A673 (cell line): ENCODE measurements around the gene MAP3K9. TPM values are rescaled to one million over a fixed set of nuclear protein-coding genes. Genes with fewer than 3 reads are reported as not detected.

Source experiments
- BruUV-seq: library from RNA; stranded (reverse); fragments of 400-500 nt; replicated peaks from 2 replicates; lab custom pipeline; 2021; lab: Mats Ljungman, UMichigan
- CTCF ChIA-PET: fragments of 300-600 bp; sonication (Branson Sonifier 250); formaldehyde crosslinking; loops from one replicate; lab custom pipeline; 2022; ENCODE audit warnings: antibody characterized with exemption; lab: Charles Lee
- POLR2A ChIA-PET: fragments of 300-600 bp; sonication (Branson Sonifier 250); formaldehyde crosslinking; loops from one replicate; lab custom pipeline; 2022; ENCODE audit warnings: antibody characterized with exemption; ENCODE audit not compliant: low non-redundant PET; lab: Charles Lee
- DNase-seq: peaks from one replicate; pipeline ENCODE4 v3.0.0-alpha.2; 2015; ENCODE audit warnings: low spot score
- H3K27ac ChIP-seq: fragments of 200-600 bp; sonication (generic); 2 replicates; pipeline ENCODE4 v1.5.1; 2016; ENCODE audit warnings: mixed run types, low read depth, mild to moderate bottlenecking, mixed read lengths, antibody characterized with exemption, low read length; ENCODE audit not compliant: poor library complexity, severe bottlenecking
- H3K27me3 ChIP-seq: fragments of 200-600 bp; sonication (generic); replicated peaks from 2 replicates; pipeline ENCODE4 v1.6.1; 2017; ENCODE audit warnings: mixed run types, low read depth, mild to moderate bottlenecking, mixed read lengths, antibody characterized with exemption, low read length; ENCODE audit not compliant: insufficient read depth, poor library complexity
- H3K36me3 ChIP-seq: fragments of 200-600 bp; sonication (generic); 2 replicates; pipeline ENCODE4 v1.6.1; 2016; ENCODE audit warnings: mixed run types, mild to moderate bottlenecking, mixed read lengths, antibody characterized with exemption, low read length; ENCODE audit not compliant: insufficient read depth, poor library complexity, severe bottlenecking
- H3K4me1 ChIP-seq: fragments of 200-600 bp; sonication (generic); 2 replicates; pipeline ENCODE4 v1.6.1; 2017; ENCODE audit warnings: mixed run types, mild to moderate bottlenecking, mixed read lengths, antibody characterized with exemption, low read length; ENCODE audit not compliant: insufficient read depth, poor library complexity, severe bottlenecking
- H3K4me3 ChIP-seq: fragments of 200-600 bp; sonication (generic); 2 replicates; pipeline ENCODE4 v1.5.1; 2016; ENCODE audit warnings: low read depth, mixed run types, mild to moderate bottlenecking, mixed read lengths, low read length; ENCODE audit not compliant: poor library complexity, severe bottlenecking
- H3K9me3 ChIP-seq: fragments of 200-600 bp; sonication (generic); 2 replicates; pipeline ENCODE4 v1.6.1; 2016; ENCODE audit warnings: mixed run types, low read depth, mild to moderate bottlenecking, mixed read lengths, antibody characterized with exemption, low read length; ENCODE audit not compliant: poor library complexity, severe bottlenecking
- EZH2 ChIP-seq: fragments of 200-600 bp; sonication (generic); IDR thresholded peaks from 2 replicates; pipeline ENCODE4 v1.6.1; 2017; ENCODE audit warnings: borderline replicate concordance, low read depth, mild to moderate bottlenecking, mixed read lengths, antibody characterized with exemption, low read length; ENCODE audit not compliant: poor library complexity, severe bottlenecking
- intact Hi-C: fragments of 100-400 bp; cut with micrococcal nuclease; formaldehyde crosslinking; loops from one replicate; pipeline ENCODE4 v1.10.0; 2022; ENCODE audit not compliant: unreplicated experiment
- total RNA-seq: library from RNA; stranded (reverse); gene quantifications from 2 replicates; pipeline ENCODE4 v1.2.3, GENCODE V29; 2021
- TF ChIP-seq, protein P1 (sequence below): fragments of 300-800, 200-600 bp; sonication (generic); conservative IDR thresholded peaks from 2 replicates; pipeline ENCODE4 v1.5.1; 2017; ENCODE audit warnings: low read depth, mild to moderate bottlenecking, antibody characterized with exemption, low read length, moderate library complexity, mixed read lengths

Gene MAP3K9
- total RNA-seq, 1 experiment from 2014 or later, result 5.4 TPM

DNA sequence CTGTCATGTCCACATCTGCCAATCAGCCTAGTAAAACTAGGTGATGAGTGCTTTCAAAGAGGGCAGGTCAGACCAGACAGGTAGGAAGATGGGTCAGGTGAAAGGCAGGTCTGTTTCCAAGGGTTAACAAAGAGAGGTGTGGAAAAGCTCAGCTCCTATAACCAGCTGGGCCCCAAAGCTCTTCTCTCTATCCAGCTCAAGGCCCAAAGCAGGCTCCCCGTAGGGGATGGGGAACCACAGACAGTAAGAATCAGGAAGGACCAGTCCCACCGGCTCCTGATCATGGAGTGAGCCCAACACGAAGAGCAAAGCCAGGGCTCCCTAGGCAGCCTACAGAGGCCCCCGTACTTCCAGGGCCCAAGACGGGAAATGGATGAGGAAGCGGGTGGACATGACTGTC, 84.4 kb downstream of the MAP3K9 start:
- intact Hi-C loops, result no loop called here

DNA sequence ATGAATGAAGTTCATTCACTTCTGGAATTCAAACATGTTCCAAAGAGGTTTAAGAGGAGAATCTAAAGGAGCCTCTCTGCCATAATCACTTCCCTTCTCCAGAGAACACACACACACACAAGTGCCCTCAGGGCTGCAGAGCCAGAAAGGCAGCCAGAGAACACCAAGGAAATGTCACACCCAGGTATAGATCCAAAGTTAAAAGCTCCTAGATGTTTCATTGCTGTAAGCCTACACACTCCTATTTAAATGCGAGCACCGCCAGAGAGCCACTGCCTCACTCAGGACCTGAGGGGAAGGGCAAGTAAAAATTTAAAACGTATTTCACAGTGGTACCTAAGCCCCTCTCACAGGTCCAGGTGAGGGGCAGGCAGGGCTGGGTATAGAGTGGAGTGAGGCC, 85.2 kb downstream of the MAP3K9 start:
- TF ChIP-seq, protein P1, sequence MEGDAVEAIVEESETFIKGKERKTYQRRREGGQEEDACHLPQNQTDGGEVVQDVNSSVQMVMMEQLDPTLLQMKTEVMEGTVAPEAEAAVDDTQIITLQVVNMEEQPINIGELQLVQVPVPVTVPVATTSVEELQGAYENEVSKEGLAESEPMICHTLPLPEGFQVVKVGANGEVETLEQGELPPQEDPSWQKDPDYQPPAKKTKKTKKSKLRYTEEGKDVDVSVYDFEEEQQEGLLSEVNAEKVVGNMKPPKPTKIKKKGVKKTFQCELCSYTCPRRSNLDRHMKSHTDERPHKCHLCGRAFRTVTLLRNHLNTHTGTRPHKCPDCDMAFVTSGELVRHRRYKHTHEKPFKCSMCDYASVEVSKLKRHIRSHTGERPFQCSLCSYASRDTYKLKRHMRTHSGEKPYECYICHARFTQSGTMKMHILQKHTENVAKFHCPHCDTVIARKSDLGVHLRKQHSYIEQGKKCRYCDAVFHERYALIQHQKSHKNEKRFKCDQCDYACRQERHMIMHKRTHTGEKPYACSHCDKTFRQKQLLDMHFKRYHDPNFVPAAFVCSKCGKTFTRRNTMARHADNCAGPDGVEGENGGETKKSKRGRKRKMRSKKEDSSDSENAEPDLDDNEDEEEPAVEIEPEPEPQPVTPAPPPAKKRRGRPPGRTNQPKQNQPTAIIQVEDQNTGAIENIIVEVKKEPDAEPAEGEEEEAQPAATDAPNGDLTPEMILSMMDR, result no peak
- no peak for TF ChIP-seq EZH2
- BruUV-seq, result no TSS peak

More for the DNA sequence above, 84.4 kb downstream of the MAP3K9 start:
- H3K4me1 ChIP-seq, result no peaks in the 10 kb centered on the region
- H3K9me3 ChIP-seq, result no peaks in the 10 kb centered on the region
- H3K4me3 ChIP-seq, result no peak overlapping the region
- no peak for DNase-seq
- H3K27ac ChIP-seq, result no peak overlapping the region
- no peaks in the 10 kb centered on the region for H3K27me3 ChIP-seq
- no TSS peak for BruUV-seq
- ChIA-PET CTCF (no interaction called here), POLR2A (no interaction called here)
- TF ChIP-seq, protein P1, result no peak
- no peak for TF ChIP-seq EZH2
- H3K36me3 ChIP-seq, result no peaks in the 10 kb centered on the region

DNA sequence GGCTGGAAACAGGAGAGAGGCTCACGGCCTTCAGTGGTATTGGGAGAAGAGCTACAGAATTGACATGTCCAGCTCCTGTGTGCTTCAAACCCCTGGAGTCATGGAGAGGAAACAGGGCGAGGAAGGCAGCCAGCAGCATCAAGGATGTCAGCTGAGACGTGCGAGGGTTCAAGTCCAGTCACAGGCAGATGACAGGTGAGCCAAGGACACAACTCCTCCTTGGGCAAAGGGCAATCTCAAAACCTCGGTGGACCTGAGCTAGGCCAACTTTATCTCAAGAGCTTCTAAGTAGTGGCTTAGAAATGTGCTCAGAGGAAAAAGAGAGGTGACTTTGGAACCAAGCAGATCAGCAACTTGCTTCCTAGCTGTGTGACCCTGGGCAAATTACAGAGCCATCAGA, 86.0 kb downstream of the MAP3K9 start:
- no TSS peak for BruUV-seq
- H3K4me1 ChIP-seq, result no peaks in the 10 kb centered on the region
- TF ChIP-seq EZH2, result no peak
- TF ChIP-seq, protein P1, result no peak
- intact Hi-C loops, result no loop called here
- POLR2A ChIA-PET, result no interaction called here
- H3K36me3 ChIP-seq, result no peaks in the 10 kb centered on the region
- CTCF ChIA-PET, result no interaction called here
- no peaks in the 10 kb centered on the region for H3K27me3 ChIP-seq
- no peak overlapping the region for H3K4me3 ChIP-seq
- H3K9me3 ChIP-seq, result no peaks in the 10 kb centered on the region
- no peak overlapping the region for H3K27ac ChIP-seq
- no peak for DNase-seq

More for the DNA sequence above, 85.2 kb downstream of the MAP3K9 start:
- no peak for DNase-seq
- Histone ChIP-seq H3K4me1 (no peaks in the 10 kb centered on the region), H3K27me3 (no peaks in the 10 kb centered on the region), H3K4me3 (no peak overlapping the region), H3K36me3 (no peaks in the 10 kb centered on the region), H3K27ac (no peak overlapping the region), H3K9me3 (no peaks in the 10 kb centered on the region)
- intact Hi-C loops, result no loop called here
- CTCF ChIA-PET, result no interaction called here
- POLR2A ChIA-PET, result no interaction called here
